D341Med (cell line): ENCODE results near the gene ZNF106.
A peak's percentile ranks its signal among the peaks of the same experiment; 100 is the strongest.

ENCODE experiments used
- DNase-seq: peaks from one replicate; pipeline ENCODE4 v3.0.0; 2012; ENCODE audit warnings: low spot score

The ZNF106 gene

DNA sequence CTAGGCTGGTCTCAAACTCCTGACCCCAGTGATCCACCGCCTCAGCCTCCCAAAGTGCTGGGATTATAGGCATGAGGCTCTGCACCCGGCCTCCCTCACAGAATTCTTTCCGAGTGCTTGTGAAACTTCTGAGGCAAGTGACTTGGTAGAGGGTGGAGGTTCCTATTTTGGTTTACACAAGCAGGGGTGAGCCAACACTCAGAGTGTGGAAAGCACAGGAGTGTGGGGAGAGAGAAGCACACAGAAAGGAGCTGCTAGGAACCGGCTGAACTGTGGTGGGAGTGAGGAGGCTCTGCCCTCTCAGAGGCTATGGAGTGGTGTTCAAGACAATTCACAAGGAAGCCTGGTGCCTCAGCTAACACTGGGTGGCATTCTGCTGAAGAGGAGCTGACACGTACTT is 123.9 kb downstream of the ZNF106 start:
- DNase-seq, result no peak

DNA sequence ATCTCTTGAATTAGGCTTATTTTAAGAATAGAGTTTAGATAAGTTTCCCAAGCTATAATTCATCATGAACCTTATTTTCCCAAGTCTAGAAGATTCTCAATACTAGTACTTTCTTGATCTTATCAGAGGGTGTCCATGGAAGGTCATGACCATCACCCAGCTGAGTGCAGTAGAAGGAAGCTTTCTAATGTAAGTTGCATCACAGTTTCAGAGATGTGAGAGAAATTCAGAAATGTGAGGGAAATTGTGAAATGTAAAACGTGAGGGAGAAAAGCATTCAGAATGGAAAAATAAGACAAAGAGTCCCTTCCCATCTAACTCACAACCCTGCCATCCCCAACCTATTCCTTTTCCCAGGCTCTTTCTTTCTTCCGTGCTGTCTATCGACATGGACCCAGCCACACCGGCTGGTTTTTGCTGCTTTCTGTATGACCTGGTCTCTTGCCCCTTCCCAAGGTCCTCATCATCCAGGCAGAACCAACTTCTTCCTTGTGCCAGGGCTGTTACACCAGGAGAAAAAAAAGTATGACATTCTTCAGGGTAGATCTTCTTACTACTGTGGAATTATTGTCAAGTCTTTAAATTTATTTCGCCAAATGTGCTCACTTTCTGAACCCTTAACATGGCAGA is 124.9 kb downstream of the ZNF106 start:
- DNase-seq, result no peak

DNA sequence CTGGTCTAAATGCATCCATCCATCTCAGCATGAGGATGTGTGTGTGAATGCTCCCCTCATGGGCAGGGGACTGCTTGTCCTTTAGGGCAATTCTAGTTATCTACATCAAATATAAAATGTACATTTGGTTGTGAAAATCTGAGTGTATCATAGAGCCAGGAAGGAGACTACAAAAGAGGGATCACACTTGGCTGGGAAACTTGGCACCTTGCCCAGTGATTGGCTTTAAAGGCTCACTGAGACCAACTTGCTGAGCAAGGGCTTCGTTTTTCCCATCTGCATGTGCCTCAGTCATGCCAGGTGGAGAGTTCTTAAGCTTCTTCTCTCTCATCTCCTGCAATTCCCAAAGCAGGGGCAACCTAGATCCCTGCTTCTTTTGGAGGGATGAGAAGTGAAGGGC is 126.4 kb downstream of the ZNF106 start:
- peak; percentile 54 for DNase-seq

DNA sequence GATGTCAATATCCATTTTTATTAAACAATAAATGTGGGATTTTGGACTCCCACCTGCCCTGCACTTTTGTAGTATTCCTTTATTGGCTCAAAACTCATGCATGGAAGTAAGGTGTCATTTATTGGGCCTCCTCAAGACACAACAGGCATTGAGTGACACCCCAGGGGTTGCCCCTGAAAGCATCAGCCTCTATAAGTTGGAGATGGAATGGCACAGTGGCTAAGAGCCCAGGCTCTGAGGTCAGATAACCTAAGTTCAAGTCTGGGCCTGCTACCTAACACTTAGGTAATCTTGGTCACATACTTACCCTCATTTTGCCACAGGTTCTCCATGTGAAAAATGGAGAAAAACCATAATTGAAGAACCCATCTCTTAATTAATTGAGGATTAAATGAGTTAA is 127.0 kb downstream of the ZNF106 start:
- DNase-seq, result no peak

- no peak for DNase-seq
Observed at GRCh38 chr15:42363487-42363886, 127.5 kb downstream of the ZNF106 start.
